ENCODE measurements around the gene BCL2A1.
"Not testable (repeated sequence)": the region's sequence is repeated elsewhere in the genome, so short reads cannot be mapped to it uniquely, and the experiment has no call there.

The BCL2A1 gene

DNA sequence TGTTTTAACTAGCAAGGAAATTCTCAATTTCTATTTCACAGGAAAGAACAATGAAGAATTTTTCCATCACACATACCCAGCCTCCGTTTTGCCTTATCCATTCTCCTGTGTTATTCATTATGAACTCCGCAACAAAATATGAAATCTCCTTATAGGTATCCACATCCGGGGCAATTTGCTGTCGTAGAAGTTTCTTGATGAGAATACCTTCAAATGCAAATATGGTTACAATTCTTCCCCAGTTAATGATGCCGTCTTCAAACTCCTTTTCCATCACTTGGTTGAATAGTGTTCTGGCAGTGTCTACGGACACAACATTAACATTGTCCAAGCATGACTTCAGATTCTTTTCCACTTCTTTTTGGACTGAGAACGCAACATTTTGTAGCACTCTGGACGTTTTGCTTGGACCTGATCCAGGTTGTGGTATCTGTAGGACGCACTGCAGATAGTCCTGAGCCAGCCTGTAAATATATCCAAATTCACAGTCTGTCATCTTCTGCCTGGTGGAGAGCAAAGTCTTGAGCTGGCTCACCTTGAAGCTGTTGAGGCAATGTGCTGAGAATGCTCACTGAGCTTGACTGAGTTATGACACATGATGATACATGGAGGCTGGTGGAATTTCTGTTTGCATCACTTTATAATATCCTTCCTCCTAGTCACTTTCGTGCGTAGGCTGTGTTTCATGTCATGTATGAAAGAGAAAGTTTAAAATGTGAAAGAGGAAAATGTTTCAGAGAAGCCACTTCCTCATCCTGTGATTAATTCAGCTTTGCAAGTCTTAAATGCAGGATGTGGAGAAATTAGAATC lies at the start of gene BCL2A1:
TSS of gene BCL2A1 (minus strand) at position 573 of the 811 bp plus-strand sequence. CDS start at position 496, 77 bp downstream.
- DNase-seq, result no peak

DNA sequence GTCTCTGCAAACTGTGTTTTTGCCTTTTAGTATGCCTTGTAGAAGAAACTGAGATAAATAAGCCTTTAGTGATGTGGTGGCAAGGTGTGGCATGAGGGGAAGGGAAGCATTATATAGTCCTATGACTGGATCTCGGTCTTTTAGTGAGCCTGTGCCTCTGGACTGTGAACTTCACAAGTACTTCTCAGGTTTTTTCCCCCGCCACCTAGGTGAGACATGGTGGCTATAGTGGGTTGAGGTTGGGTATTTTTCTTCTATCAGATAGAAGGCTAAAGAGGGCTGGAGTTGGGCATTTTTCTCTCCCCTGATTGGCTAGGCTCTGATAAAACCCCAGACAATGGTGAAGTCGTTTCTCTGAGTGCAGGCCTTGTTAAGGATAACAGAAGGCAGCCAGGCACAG lies 49.7 kb upstream of the BCL2A1 start:
- DNase-seq, result no peak

DNA sequence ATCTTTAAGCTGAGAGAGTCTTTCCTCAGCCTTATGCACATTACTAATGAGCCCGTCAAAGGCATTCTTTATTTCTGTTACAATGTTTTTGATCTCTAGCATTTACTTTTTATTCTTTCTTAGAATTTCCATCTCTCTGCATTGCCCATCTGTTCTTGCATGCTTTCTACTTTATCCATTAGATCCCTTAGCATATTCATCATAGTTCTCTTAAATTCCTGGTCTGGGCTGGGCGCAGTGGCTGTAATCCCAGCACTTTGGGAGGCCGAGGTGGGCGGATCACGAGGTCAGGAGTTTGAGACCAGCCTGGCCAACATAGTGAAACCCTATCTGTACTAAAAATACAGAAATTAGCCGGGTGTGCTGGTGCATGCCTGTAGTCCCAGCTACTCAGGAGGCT lies 49.2 kb upstream of the BCL2A1 start:
- not testable (repeated sequence) for DNase-seq

DNA sequence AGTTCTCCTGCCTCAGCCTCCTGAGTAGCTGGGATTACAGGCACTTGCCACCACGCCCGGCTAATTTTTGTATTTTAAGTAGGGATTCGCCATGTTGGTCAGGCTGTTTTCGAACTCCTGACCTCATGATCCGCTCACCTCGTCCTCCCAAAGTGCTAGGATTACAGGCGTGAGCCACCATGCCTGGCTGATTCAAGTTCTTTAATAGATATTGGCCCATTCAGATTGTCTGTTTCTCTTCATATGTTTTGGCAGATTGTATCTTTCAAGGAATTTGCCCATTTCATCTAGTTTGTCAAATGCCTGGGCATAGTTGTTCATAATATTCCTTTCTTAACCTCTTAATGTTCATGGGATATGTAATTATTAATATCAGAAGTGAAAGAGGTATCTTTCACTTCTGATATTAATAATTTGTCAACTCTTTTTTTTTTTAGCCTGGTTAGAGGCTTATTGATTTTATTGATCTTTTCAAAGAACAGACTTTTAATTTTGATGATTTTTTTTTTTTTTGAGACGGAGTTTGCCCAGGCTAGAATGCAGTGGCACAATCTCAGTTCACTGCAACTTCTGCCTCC lies 48.3 kb upstream of the BCL2A1 start:
- no peak for DNase-seq

DNA sequence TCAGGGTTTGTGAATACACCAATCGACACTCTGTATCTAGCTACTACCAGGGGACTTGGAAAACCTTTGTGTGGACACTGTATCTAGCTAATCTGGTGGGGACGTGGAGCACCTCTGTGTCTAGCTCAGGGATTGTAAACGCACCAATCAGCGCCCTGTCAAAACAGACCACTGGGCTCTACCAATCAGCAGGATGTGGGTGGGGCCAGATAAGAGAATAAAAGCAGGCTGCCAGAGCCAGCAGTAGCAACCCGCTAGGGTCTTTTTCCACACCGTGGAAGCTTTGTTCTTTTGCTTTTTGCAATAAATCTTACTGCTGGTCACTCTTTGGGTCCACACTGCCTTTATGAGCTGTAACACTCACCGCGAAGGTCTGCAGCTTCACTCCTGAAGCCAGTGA lies 46.1 kb upstream of the BCL2A1 start:
- not testable (repeated sequence) for DNase-seq

DNA sequence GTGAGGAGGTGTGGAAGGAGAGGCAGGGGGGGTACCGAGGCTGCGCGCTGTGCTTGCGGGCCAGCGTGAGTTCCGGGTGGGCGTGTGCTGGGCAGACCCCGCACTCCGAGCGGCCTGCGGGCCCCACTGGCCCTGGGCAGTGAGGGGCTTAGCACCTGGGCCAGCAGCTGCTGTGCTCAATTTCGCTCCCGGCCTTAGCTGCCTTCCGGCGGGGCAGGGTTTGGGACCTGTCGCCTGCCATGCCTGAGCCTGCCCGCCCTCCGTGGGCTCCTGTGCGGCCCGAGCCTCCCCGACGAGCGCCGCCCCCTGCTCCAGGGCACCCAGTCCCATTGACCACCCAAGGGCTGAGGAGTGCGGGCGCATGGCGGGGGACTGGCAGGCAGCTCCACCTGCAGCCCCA lies 45.5 kb upstream of the BCL2A1 start:
- DNase-seq, result not testable (repeated sequence)

DNA sequence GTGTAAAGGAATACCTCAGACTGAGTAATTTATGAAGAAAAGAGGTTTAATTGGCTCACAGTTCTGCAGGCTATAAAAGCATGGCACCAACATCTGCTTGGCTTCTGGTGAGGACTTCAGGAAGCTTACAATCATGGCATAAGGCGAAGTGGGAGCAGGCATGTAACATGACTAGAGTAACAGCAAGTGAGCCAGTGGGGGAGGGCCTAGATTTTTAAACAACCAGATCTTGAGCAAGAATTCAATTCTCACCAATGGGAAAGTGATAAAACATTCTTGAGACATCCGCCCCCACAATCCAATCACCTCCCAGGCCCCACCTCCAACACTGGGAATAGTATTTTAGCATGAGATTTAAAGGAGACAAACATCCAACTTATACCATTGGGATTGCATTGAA lies 44.2 kb upstream of the BCL2A1 start:
- DNase-seq, result no peak

DNA sequence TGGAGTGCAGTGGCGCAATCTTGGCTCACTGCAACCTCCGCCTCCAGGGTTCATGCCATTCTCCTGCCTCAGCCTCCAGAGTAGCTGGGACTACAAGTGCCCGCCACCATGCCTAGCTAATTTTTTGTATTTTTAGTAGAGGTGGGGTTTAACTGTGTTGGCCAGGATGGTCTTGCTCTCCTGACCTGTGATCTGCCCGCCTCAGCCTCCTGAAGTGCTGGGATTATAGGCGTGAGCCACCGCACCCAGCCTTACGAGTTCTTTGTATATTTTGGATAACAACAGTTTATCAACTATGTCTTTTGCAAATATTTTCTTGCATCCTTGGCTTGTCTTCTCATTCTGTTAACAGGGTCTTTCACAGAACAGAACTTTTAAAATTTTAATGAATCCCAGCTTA lies 43.2 kb upstream of the BCL2A1 start:
- not testable (repeated sequence) for DNase-seq

DNA sequence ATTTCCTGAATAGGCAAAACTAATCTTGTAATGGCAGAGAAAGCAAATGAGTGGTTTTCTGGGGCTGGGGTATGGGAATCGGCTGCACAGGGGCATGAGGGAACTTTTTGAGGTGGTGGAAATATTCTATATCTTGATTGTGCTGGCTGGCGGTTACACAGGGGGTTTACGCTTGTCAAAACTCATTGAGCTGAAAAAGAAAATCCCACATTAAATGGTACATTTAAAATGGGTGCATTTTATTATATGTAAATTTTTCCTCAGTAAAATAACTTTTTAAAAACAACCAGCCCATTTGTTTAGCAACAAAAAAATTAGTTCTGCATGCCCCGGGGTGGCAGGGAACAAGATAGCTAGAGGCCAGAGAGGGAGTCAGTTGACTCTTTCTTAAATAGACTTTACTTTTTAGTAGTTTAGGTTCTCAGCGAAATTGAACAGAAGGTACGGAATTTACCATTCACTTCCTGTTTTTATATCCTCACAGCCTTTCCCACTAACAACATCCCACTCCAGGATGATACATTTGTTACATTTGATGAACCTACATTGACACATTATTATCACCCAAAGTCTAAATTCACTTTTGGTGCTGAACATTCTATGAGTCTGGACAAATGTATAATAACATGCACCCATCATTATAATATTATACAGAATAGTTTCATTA lies 41.2 kb upstream of the BCL2A1 start:
- DNase-seq, result no peak

DNA sequence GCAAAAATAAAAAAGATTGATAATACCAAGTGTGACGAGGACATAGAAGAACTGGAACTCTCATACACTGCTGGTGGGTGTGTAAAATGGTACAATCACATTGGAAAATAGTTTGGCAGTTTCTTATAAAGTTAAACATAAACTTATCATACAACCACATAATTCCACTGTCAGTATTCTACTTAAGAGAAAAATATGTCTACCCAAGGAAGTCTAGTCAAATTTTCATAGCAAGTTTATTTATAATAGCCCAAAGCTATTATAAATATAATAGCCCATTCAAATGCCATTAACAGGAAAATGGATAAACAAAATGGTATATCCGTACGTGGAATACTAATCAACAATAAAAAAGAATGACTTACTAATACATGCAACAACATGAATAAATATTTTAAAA lies 40.6 kb upstream of the BCL2A1 start:
- no peak for DNase-seq

DNA sequence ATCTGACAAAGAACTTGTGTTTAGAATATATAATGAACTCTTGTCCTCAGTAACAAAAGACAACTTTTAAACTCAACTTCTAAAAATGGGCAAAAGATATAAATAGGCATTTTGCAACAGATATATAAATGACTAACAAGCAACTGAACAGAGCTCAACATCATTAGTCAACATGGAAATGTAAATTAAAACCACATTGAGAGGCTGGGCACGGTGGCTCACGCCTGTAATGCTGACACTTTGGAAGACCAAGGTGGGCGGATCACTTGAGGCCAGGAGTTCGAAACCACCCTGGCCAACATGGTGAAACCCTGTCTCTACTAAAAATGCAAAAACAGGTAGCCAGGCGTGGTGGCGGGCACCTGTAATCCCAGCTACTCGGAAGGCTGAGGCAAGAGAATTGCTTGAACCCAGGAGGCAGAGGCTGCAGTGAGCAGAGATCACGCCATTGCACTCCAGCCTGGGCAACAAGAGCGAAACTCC lies 40.1 kb upstream of the BCL2A1 start:
- DNase-seq, result not testable (repeated sequence)

DNA sequence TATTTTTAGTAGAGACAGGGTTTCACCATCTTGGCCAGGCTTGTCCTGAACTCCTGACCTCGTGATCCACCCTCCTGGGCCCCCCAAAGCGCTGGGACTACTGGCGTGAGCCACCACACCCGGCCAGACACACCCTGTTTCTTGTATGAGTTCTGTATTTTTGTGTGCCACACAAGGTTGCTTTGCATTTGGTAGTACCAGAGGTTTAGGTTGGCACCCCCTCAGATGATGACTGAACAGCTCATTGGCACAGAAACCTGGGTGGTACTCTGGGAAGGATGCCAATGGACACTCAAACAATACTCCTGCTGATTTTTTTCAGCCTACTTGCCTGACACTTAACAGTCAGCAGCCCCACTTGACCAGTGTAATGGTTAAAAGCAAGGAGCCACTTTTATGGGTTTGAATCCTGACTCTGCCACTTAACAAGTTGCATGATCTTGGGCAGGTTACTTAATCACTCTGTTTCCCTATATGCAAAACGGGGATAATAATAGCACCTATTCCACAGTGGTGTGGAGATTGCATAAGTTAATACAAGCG lies 39.2 kb upstream of the BCL2A1 start:
- DNase-seq, result no peak

DNA sequence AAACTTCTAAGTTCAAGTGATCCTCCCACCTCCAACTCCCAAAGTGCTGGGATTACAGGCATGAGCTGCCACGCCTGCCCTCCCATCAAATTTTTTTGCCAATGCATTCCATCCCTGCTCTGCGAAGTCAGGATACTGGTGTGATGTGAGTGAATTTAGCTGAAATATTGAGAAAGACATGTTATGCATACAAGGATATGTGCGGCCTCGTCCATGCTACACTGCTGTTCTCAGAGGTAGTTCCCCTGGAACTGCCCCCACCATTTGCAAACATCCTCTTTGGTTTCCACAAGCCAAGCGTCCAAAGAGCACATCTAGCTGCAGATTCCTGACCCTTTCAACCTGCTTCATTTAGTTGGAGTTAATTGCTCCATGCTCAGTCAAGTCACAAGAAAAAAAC lies 36.5 kb upstream of the BCL2A1 start:
- DNase-seq, result no peak

DNA sequence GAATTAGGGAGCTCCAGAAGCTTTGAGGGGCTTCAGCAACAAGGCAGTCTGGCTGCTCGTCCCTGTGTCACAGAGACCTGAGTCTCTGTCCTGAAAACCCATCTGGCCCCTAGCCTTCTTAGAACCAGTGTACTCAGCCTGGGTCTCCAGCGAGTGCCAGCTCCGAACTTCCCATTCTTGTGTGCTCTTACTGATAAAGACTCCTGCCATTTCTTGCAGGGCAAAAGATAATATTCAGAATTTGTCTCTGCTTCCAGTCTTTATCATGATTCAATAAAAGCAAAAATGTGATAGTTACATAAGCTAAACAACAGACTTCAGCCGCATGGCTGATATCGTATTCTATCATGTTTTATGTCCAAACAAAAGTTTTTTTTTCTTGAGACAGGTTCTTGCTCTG lies 36.0 kb upstream of the BCL2A1 start:
- no peak for DNase-seq

DNA sequence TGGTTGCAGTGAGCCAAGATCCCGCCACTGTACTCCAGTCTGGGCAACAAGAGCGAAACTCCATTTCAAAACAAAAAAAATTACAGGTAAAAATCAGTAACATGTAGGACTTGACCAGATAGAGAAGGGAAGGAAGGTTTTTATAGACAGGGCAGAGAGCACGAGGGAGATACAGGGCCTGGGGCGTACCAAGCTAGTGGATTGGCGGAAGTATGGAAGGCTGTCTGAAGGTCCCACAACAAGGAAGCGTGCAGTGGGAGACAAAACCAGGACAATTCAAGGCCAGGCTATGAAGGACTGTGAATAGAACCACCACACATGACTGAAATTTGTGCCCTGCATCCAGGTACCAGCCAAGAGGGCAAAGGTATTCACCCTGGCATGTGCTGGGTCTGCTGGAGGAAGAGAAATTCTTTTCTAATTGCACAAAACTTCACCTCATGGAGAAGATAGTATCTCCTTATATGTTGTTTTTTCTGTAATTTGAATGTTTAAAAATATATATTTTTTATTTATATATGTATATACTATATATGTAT lies 33.0 kb upstream of the BCL2A1 start:
- DNase-seq, result no peak

DNA sequence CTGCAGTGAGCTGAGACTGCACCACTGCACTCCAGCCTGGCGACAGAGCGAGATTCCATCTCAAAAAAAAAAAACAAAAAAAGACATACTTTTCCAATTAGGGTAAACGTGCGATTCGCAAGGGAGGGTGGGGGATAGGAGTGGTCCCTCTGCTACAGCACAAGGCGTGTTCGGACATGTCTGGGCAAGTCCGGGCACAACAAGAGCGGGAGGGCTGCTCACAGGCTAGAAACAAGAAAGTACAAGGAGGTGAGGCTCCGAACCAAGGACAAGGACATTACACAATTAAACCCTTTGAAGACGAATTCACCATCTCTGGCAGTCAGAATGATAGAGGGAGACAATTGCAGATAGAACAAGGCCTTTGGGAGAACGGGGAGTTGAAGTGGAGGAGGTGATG lies 32.2 kb upstream of the BCL2A1 start:
- no peak for DNase-seq

DNA sequence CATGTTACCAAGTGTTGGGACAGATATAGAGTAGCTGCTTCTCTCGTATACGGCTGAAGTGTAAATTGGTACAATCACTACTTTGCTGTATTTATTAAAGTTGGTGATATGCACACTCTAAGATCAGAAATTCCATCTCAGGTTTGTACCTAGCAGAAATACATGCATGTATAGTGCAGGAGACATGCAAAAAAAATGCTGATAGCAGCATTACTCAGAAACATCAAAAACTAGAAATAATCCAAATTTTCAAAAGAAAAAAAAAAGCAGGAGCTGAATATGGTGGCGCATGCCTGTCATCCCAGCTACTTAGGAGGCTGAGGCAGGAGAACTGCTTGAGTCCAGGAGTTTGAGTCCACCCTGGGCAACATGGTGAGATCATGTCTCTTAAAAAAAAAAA lies 31.3 kb upstream of the BCL2A1 start:
- no peak for DNase-seq

DNA sequence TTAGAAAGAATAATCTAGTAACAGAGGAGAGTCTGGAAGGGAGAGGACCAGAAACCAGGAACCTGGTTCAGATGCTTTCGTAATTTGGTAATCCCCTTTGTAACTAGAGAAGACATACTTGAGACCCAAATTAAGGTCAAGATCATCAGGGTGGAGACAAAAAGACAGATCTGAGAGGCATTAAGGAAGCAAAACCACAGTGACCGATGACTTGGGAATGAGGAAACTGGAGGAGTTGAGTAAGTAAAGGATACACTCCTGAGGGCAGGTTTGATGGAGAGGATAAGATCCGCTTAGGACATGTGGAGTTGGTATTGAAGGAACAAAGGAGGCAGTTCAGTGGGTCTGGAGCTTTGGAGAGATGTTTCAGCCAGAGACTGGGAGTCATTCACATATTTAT lies 23.6 kb upstream of the BCL2A1 start:
- DNase-seq, result no peak

DNA sequence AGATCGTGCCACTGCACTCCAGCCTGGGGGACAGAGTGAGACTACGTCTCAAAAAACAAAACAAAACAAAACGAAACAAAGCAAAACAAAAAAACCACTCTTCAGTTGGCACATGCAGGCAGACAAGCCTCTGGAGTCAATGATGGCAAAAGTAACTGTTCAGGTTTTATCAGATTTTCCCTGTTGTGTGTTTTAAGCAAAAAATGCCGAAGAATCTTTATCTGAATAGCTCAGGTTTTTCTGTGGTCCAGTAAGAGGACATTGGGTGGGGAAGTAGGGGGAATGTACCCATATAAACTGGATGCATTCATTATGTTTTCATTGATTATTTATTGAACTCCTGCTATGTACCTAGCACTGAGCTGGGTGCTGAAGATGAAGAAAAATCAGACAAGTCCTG lies 20.8 kb upstream of the BCL2A1 start:
- DNase-seq, result no peak

DNA sequence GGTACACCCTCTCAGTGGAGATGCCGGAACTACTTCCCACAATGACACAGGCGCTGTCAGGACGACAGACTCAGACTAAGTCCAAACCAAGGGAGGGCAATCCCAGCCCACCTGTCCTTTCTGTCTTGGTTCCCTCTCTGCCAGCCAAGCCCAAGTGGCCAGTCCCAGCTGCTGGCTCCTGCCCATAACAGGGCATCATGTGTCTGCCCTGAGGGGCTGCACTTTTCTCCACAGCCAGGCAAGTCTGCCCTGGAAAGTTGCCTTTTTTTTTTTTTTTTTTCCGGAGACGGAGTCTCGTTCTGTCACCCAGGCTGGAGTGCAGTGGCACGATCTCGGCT lies 20.0 kb upstream of the BCL2A1 start:
- DNase-seq, result no peak

DNA sequence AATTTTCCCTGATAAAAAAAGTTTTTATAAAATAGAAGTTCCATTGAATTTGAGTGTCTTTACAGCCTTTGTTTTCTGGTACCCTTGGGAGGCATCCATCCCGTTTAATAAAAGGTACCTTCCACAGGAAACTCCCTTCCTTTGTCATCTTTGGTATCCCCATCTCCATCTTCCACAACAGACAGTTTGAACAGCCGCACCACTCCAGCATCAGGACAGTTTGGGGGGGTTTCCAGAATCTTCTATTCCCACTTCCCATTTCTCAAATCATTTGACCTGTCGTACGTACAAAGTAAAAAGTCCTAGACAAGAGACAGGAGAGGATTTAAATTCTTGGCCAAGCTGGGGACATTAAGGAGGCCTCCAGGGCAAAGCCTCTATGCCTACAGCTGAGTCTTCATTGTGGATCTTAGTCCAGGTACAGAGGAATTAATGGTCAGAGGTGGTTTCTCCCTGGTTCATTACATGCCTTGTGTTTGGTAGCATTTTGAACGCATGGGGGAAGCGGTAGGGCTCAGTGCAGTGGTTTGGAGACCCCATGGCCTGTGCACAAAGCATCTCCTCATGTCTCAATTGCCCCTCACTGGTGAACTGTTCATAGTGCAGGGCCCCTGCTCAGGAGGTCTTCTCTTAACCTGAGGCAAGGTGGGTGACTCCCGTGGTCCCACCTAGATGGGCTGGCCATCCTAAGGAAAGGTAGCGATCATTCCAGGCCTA lies 19.4 kb upstream of the BCL2A1 start:
- DNase-seq, result no peak

DNA sequence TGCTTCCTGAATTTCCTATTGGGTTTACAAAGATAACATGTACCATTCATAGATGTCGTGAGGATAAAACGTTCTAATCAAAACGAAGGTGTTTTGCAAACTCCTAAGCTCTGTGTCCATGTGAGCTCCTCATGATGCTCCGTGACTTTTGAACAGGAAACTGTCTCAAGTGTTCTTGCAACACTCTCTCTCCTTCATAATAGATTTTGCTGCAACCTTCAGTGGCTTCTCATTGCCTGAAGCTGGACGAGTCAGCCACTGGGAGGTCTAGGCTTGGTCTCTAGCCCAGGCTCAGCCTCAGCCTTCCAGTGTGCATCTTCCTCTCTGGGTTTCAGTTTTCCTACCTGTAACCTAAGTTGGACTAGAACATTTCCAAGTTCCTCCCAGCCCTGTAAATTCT lies 18.7 kb upstream of the BCL2A1 start:
- DNase-seq, result no peak

DNA sequence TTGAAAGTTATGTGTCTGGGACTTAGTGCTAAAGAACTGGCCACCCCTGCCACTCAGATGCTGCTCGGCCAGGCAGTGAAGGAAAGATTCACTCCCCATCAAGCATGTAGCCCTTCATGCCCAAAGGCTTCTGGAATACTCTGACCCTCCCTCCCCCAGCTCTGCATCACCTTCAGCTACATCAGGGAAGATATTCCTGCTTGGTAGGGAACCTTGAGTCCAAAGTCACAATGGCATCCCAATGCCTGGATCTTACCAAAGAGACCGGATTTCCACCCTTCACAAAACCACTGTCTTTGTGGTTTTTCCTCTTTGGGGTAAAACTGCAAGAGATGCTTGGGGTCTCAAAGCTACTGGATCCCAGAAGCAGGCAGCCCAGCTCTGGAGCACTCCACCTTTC lies 18.2 kb upstream of the BCL2A1 start:
- DNase-seq, result no peak
